WTC11 (cell line): ENCODE results near the gene KCNMA1.

Experiments used
- ATF2 ChIP-seq: sonication (generic); formaldehyde crosslinking; IDR thresholded peaks from 2 replicates; pipeline ENCODE4 v1.8.1; 2022; ENCODE audit warnings: low read depth, missing genetic modification reagents, borderline replicate concordance
- CREB1 ChIP-seq: sonication (generic); formaldehyde crosslinking; IDR thresholded peaks from 2 replicates; pipeline ENCODE4 v1.8.0; 2023; ENCODE audit warnings: mild to moderate bottlenecking, missing genetic modification reagents
- CTCF ChIP-seq: fragments of 200-600 bp; IDR thresholded peaks from 2 replicates; pipeline ENCODE4 v1.8.0; 2022; ENCODE audit warnings: antibody characterized with exemption
- ESRRA ChIP-seq: sonication (generic); formaldehyde crosslinking; IDR thresholded peaks from 2 replicates; pipeline ENCODE4 v1.8.1; 2022; ENCODE audit warnings: mild to moderate bottlenecking, missing genetic modification reagents, borderline replicate concordance
- ETV6 ChIP-seq: sonication (generic); formaldehyde crosslinking; IDR thresholded peaks from 2 replicates; pipeline ENCODE4 v1.8.1; 2022; ENCODE audit warnings: mild to moderate bottlenecking, missing genetic modification reagents
- IRF2 ChIP-seq: sonication (generic); formaldehyde crosslinking; IDR thresholded peaks from 2 replicates; pipeline ENCODE4 v1.8.0; 2022; ENCODE audit warnings: low read depth, missing genetic modification reagents, borderline replicate concordance
- NFE2L1 ChIP-seq: sonication (generic); formaldehyde crosslinking; IDR thresholded peaks from 2 replicates; pipeline ENCODE4 v1.8.1; 2023; ENCODE audit warnings: missing genetic modification reagents
- SP1 ChIP-seq: sonication (generic); formaldehyde crosslinking; conservative IDR thresholded peaks from 2 replicates; pipeline ENCODE4 v1.8.1; 2022; ENCODE audit warnings: missing genetic modification reagents
- STAT6 ChIP-seq: sonication (generic); formaldehyde crosslinking; conservative IDR thresholded peaks from 2 replicates; pipeline ENCODE4 v1.8.1; 2023; ENCODE audit warnings: mild to moderate bottlenecking, low read depth, missing genetic modification reagents, moderate library complexity
- TEAD4 ChIP-seq: sonication (generic); formaldehyde crosslinking; IDR thresholded peaks from 2 replicates; pipeline ENCODE4 v1.8.0; 2022; ENCODE audit warnings: mild to moderate bottlenecking, missing genetic modification reagents
- USF1 ChIP-seq: sonication (generic); formaldehyde crosslinking; IDR thresholded peaks from 2 replicates; pipeline ENCODE4 v1.8.0; 2022; ENCODE audit warnings: mild to moderate bottlenecking, missing genetic modification reagents
- TF ChIP-seq, protein P1 (sequence below): sonication (generic); formaldehyde crosslinking; IDR thresholded peaks from 2 replicates; pipeline ENCODE4 v1.8.0; 2022; ENCODE audit warnings: mild to moderate bottlenecking, missing genetic modification reagents
- TF ChIP-seq, protein P2 (sequence below): sonication (generic); formaldehyde crosslinking; IDR thresholded peaks from 2 replicates; pipeline ENCODE4 v1.8.1; 2023; ENCODE audit warnings: mild to moderate bottlenecking, missing genetic modification reagents, borderline replicate concordance
- TF ChIP-seq, protein P3 (sequence below): sonication (generic); formaldehyde crosslinking; IDR thresholded peaks from 2 replicates; pipeline ENCODE4 v1.8.1; 2023; ENCODE audit warnings: mild to moderate bottlenecking, missing genetic modification reagents, moderate library complexity

DNA sequence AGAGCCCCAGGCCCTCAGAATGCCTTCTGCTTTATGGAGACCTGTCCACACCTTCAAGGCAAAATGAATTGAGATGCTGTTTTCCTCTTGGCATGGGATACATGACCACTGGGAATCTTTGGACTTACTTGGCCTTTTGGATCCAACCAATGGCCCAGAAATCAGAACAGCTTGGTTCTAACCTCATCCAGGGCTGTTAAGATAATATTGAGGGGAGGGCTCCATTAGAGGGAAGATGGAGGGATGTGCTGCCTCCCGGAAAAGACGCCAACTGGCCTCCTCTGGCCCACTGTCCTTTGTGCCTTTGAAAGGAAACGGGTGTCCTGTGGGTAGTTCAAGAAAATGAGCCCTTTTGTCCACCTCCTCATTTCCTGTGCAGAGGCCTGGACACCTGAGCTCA, 530.9 kb downstream of the KCNMA1 start:
- no peak for TF ChIP-seq CTCF
- TF ChIP-seq USF1 (CRISPR knock-in tag): no peak
- no peak for TF ChIP-seq ATF2 (CRISPR knock-in tag)
- TF ChIP-seq, protein P1, sequence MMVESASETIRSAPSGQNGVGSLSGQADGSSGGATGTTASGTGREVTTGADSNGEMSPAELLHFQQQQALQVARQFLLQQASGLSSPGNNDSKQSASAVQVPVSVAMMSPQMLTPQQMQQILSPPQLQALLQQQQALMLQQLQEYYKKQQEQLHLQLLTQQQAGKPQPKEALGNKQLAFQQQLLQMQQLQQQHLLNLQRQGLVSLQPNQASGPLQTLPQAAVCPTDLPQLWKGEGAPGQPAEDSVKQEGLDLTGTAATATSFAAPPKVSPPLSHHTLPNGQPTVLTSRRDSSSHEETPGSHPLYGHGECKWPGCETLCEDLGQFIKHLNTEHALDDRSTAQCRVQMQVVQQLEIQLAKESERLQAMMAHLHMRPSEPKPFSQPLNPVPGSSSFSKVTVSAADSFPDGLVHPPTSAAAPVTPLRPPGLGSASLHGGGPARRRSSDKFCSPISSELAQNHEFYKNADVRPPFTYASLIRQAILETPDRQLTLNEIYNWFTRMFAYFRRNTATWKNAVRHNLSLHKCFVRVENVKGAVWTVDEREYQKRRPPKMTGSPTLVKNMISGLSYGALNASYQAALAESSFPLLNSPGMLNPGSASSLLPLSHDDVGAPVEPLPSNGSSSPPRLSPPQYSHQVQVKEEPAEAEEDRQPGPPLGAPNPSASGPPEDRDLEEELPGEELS: no peak
- TF ChIP-seq SP1 (CRISPR knock-in tag): no peak
- no peak for TF ChIP-seq STAT6
- no peak for TF ChIP-seq TEAD4 (CRISPR knock-in tag)
- no peak for TF ChIP-seq NFE2L1 (CRISPR knock-in tag)
- TF ChIP-seq ESRRA: no peak
- no peak for TF ChIP-seq ETV6 (CRISPR knock-in tag)
- TF ChIP-seq, protein P2, sequence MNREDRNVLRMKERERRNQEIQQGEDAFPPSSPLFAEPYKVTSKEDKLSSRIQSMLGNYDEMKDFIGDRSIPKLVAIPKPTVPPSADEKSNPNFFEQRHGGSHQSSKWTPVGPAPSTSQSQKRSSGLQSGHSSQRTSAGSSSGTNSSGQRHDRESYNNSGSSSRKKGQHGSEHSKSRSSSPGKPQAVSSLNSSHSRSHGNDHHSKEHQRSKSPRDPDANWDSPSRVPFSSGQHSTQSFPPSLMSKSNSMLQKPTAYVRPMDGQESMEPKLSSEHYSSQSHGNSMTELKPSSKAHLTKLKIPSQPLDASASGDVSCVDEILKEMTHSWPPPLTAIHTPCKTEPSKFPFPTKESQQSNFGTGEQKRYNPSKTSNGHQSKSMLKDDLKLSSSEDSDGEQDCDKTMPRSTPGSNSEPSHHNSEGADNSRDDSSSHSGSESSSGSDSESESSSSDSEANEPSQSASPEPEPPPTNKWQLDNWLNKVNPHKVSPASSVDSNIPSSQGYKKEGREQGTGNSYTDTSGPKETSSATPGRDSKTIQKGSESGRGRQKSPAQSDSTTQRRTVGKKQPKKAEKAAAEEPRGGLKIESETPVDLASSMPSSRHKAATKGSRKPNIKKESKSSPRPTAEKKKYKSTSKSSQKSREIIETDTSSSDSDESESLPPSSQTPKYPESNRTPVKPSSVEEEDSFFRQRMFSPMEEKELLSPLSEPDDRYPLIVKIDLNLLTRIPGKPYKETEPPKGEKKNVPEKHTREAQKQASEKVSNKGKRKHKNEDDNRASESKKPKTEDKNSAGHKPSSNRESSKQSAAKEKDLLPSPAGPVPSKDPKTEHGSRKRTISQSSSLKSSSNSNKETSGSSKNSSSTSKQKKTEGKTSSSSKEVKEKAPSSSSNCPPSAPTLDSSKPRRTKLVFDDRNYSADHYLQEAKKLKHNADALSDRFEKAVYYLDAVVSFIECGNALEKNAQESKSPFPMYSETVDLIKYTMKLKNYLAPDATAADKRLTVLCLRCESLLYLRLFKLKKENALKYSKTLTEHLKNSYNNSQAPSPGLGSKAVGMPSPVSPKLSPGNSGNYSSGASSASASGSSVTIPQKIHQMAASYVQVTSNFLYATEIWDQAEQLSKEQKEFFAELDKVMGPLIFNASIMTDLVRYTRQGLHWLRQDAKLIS: no peak
- TF ChIP-seq, protein P3, sequence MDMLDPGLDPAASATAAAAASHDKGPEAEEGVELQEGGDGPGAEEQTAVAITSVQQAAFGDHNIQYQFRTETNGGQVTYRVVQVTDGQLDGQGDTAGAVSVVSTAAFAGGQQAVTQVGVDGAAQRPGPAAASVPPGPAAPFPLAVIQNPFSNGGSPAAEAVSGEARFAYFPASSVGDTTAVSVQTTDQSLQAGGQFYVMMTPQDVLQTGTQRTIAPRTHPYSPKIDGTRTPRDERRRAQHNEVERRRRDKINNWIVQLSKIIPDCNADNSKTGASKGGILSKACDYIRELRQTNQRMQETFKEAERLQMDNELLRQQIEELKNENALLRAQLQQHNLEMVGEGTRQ (CRISPR knock-in tag): no peak
- no peak for TF ChIP-seq CREB1 (CRISPR knock-in tag)
- no peak for TF ChIP-seq IRF2 (CRISPR knock-in tag)
